Right atrium auricular region (tissue), 2 donors: Measurements from ENCODE around the gene GLB1L2. TPM values are rescaled to one million over a fixed set of nuclear protein-coding genes. Genes with fewer than 3 reads are reported as not detected.

Source experiments
- DNase-seq: peaks from one replicate; pipeline ENCODE4 v3.0.0-alpha.2; 2019; ENCODE audit warnings: low spot score
- H3K27ac ChIP-seq, 2 donors: fragments of 200-600 bp; sonication (generic); 1 replicate in 1 of 2; 2 replicates in 1 of 2; pipeline ENCODE4 v1.5.1; 2016 to 2019
- H3K27me3 ChIP-seq, 2 donors: fragments of 200-600 bp; sonication (generic); one replicate each; pipeline versions ENCODE4 v1.5.1 to v1.6.0; 2017 to 2019
- H3K36me3 ChIP-seq: fragments of 200-600 bp; sonication (generic); one replicate; pipeline ENCODE4 v1.5.1; 2016
- H3K4me1 ChIP-seq, 2 donors: fragments of 200-600 bp; sonication (generic); one replicate each; pipeline versions ENCODE4 v1.5.1 to v1.6.0; 2017 to 2019
- H3K4me3 ChIP-seq, 2 donors: fragments of 200-600 bp; sonication (generic); 1 replicate in 1 of 2; 2 replicates in 1 of 2; pipeline ENCODE4 v1.5.1; 2017 to 2019; ENCODE audit warnings: mild to moderate bottlenecking in 1 of 2, moderate library complexity in 1 of 2
- H3K9me3 ChIP-seq, 2 donors: fragments of 200-600 bp; sonication (generic); one replicate each; pipeline ENCODE4 v1.5.1; 2019
- total RNA-seq, 2 donors: library from RNA; depleted of rRNA; stranded (reverse); fragments of >200 nt; gene quantifications; one replicate each; pipeline ENCODE4 v1.1.0, GENCODE V29; 2016
- TF ChIP-seq, protein P1 (sequence below), 2 donors: fragments of 200-600 bp; sonication (generic); IDR thresholded peaks; one replicate each; pipeline ENCODE4 v1.5.1; 2019; ENCODE audit warnings: antibody characterized with exemption in 2 of 2

Gene GLB1L2
- total RNA-seq, 2 donors from 2014 or later, result 0.22 to 2.4 TPM

- DNase-seq, result no peak
- Histone ChIP-seq H3K4me1 (peaks cover 0 to 13% of the 10 kb centered on the region in 2 donors), H3K4me3 (no peak overlapping the region), H3K27me3 (peaks cover 10 to 24% of the 10 kb centered on the region in 2 donors), H3K36me3 (no peaks in the 10 kb centered on the region), H3K9me3 (no peaks in the 10 kb centered on the region), H3K27ac (no peak overlapping the region)
- TF ChIP-seq, protein P1, sequence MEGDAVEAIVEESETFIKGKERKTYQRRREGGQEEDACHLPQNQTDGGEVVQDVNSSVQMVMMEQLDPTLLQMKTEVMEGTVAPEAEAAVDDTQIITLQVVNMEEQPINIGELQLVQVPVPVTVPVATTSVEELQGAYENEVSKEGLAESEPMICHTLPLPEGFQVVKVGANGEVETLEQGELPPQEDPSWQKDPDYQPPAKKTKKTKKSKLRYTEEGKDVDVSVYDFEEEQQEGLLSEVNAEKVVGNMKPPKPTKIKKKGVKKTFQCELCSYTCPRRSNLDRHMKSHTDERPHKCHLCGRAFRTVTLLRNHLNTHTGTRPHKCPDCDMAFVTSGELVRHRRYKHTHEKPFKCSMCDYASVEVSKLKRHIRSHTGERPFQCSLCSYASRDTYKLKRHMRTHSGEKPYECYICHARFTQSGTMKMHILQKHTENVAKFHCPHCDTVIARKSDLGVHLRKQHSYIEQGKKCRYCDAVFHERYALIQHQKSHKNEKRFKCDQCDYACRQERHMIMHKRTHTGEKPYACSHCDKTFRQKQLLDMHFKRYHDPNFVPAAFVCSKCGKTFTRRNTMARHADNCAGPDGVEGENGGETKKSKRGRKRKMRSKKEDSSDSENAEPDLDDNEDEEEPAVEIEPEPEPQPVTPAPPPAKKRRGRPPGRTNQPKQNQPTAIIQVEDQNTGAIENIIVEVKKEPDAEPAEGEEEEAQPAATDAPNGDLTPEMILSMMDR (IDR thresholded peaks at IDR 0.05), result no peak
Observed at GRCh38 chr11:134414766-134415765, 83.3 kb downstream of the GLB1L2 start.

- H3K27me3 ChIP-seq, result peaks cover 0 to 16% of the 10 kb centered on the region in 2 donors
- no peak for DNase-seq
- no peak overlapping the region for H3K27ac ChIP-seq
- no peaks in the 10 kb centered on the region for H3K9me3 ChIP-seq
- H3K4me1 ChIP-seq, result peaks cover 0 to 6% of the 10 kb centered on the region in 2 donors
- H3K36me3 ChIP-seq, result no peaks in the 10 kb centered on the region
- H3K4me3 ChIP-seq, result no peak overlapping the region
- TF ChIP-seq, protein P1 (IDR thresholded peaks at IDR 0.05), result no peak
Observed at GRCh38 chr11:134416726-134417125, 84.9 kb downstream of the GLB1L2 start.

- no peaks in the 10 kb centered on the region for H3K4me1 ChIP-seq
- peaks cover 0 to 9% of the 10 kb centered on the region in 2 donors for H3K27me3 ChIP-seq
- TF ChIP-seq, protein P1 (IDR thresholded peaks at IDR 0.05), result no peak
Observed at GRCh38 chr11:134417871-134418840, 86.4 kb downstream of the GLB1L2 start.

DNA sequence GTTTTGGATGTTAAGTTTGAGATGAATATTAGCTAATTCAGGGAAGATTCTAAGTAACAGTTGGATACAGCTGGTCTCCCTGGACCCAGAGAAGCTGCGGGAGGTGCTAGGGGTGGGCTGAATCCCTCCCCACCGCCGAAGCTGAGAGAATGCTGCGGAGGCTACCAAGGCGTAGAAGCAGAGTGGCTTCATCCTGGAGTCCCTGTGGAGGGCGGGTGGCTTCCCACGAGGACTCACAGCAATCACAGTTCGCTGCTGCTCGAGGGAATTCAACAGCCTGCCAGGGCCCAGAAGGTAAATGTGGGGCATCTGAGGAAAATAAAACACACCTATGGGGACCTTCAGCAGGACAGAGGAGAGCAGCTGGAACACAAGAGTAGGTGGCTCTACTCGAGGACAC, 91.3 kb downstream of the GLB1L2 start:
- no peak overlapping the region for H3K4me3 ChIP-seq
- no peak for DNase-seq
- no peaks in the 10 kb centered on the region for H3K36me3 ChIP-seq
- no peak overlapping the region for H3K27ac ChIP-seq
- TF ChIP-seq, protein P1 (IDR thresholded peaks at IDR 0.05), result no peak
- no peaks in the 10 kb centered on the region for H3K27me3 ChIP-seq
- H3K4me1 ChIP-seq, result no peaks in the 10 kb centered on the region
- H3K9me3 ChIP-seq, result no peaks in the 10 kb centered on the region

More at GRCh38 chr11:134417871-134418840, 86.4 kb downstream of the GLB1L2 start:
- no peak overlapping the region for H3K4me3 ChIP-seq
- H3K36me3 ChIP-seq, result no peaks in the 10 kb centered on the region
- H3K9me3 ChIP-seq, result no peaks in the 10 kb centered on the region
- no peak overlapping the region for H3K27ac ChIP-seq
- no peak for DNase-seq

GRCh38 chr11:134425413-134425812, 93.6 kb downstream of the GLB1L2 start:
- TF ChIP-seq, protein P1 (IDR thresholded peaks at IDR 0.05), result no peak
- H3K27me3 ChIP-seq, result no peaks in the 10 kb centered on the region
- H3K36me3 ChIP-seq, result no peaks in the 10 kb centered on the region
- no peaks in the 10 kb centered on the region for H3K4me1 ChIP-seq
- no peak for DNase-seq
- H3K9me3 ChIP-seq, result no peaks in the 10 kb centered on the region
- no peak overlapping the region for H3K4me3 ChIP-seq
- H3K27ac ChIP-seq, result no peak overlapping the region

Other genes starting within 250 kb of the GLB1L2 start
- 1 to 10 TPM; 4.0 to 5.5 TPM for gene NCAPD3, start 108.0 kb upstream of the GLB1L2 start, total RNA-seq
- gene VPS26B, start 107.3 kb upstream of the GLB1L2 start, total RNA-seq, result 10 to 100 TPM; 24.9 to 25.1 TPM
- gene THYN1, start 78.6 kb upstream of the GLB1L2 start, total RNA-seq, result 10 to 100 TPM; 35.8 to 47.1 TPM
- gene ACAD8, start 78.4 kb upstream of the GLB1L2 start, total RNA-seq, result 10 to 100 TPM; 17.6 to 32.9 TPM
- not detected for gene GLB1L3, start 55.6 kb upstream of the GLB1L2 start, total RNA-seq
- under 1 TPM in 1 of 2 donors, not detected in 1; 0.16 TPM for gene B3GAT1, start 80.3 kb downstream of the GLB1L2 start, total RNA-seq